OCI-LY7 (cell line): ENCODE measurements around the gene RANBP3L. TPM values are rescaled to one million over a fixed set of nuclear protein-coding genes. Genes with fewer than 3 reads are reported as not detected.

ENCODE experiments used
- BruUV-seq: library from RNA; stranded (reverse); fragments of 400-500 nt; replicated peaks from 2 replicates; lab custom pipeline; 2021; lab: Mats Ljungman, UMichigan
- CTCF ChIA-PET: fragments of 300-600 bp; sonication (Branson Sonifier 250); formaldehyde crosslinking; loops from one replicate; lab custom pipeline; 2022; ENCODE audit warnings: antibody characterized with exemption; ENCODE audit not compliant: unreplicated experiment; lab: Charles Lee
- POLR2A ChIA-PET: fragments of 300-600 bp; sonication (Branson Sonifier 250); formaldehyde crosslinking; loops from one replicate; lab custom pipeline; 2022; ENCODE audit warnings: antibody characterized with exemption; lab: Charles Lee
- DNase-seq: peaks from one replicate; pipeline ENCODE4 v3.0.0-alpha.2; 2015; ENCODE audit warnings: low spot score
- H2AFZ ChIP-seq: fragments of 200-600 bp; sonication (generic), shearing (Covaris generic); 2 replicates; pipeline ENCODE4 v1.6.1; 2014; ENCODE audit warnings: mild to moderate bottlenecking, antibody characterized with exemption, low read length, moderate library complexity
- H3K27ac ChIP-seq: fragments of 200-600 bp; sonication (generic); 2 replicates; pipeline ENCODE4 v1.5.1; 2014; ENCODE audit warnings: mixed run types, low read depth, mild to moderate bottlenecking, moderate library complexity, low read length, inconsistent platforms; ENCODE audit not compliant: poor library complexity, severe bottlenecking
- H3K36me3 ChIP-seq: fragments of 200-600 bp; sonication (generic); 2 replicates; pipeline ENCODE4 v1.6.1; 2014; ENCODE audit warnings: mild to moderate bottlenecking, antibody characterized with exemption, low read length, moderate library complexity, mixed read lengths; ENCODE audit not compliant: insufficient read depth
- H3K4me1 ChIP-seq: fragments of 200-600 bp; sonication (generic); 2 replicates; pipeline ENCODE4 v1.5.1; 2014; ENCODE audit warnings: mild to moderate bottlenecking, low read length; ENCODE audit not compliant: insufficient read depth, poor library complexity, severe bottlenecking
- H3K4me2 ChIP-seq: fragments of 200-600 bp; sonication (generic); 2 replicates; pipeline ENCODE4 v1.6.1; 2014; ENCODE audit warnings: mild to moderate bottlenecking, low read length
- H3K4me3 ChIP-seq: fragments of 200-600 bp; sonication (generic); 2 replicates; pipeline ENCODE4 v1.5.1; 2014; ENCODE audit warnings: mild to moderate bottlenecking, low read depth, low read length; ENCODE audit not compliant: poor library complexity, severe bottlenecking
- H3K79me2 ChIP-seq: fragments of 200-600 bp; sonication (generic); 2 replicates; pipeline ENCODE4 v1.6.1; 2016; ENCODE audit warnings: low read depth, mild to moderate bottlenecking, low read length, moderate library complexity, mixed read lengths; ENCODE audit not compliant: insufficient read depth
- H3K9me2 ChIP-seq: fragments of 200-600 bp; sonication (generic); 2 replicates; pipeline ENCODE4 v1.6.1; 2016; ENCODE audit warnings: mild to moderate bottlenecking, low read length, mixed read lengths; ENCODE audit not compliant: insufficient read depth
- H3K9me3 ChIP-seq: fragments of 200-600 bp; sonication (generic); 2 replicates; pipeline ENCODE4 v1.6.1; 2014; ENCODE audit warnings: mild to moderate bottlenecking, mixed run types, low read length, mixed read lengths
- H4K20me1 ChIP-seq: fragments of 200-600 bp; sonication (generic); 2 replicates; pipeline ENCODE4 v1.6.1; 2014; ENCODE audit warnings: mild to moderate bottlenecking, antibody characterized with exemption, low read length, moderate library complexity, mixed read lengths; ENCODE audit not compliant: insufficient read depth
- CTCF ChIP-seq: fragments of 200-600 bp; sonication (generic); conservative IDR thresholded peaks from 2 replicates; pipeline ENCODE4 v1.5.1; 2014; ENCODE audit warnings: mild to moderate bottlenecking, antibody characterized with exemption, low read length, moderate library complexity, mixed read lengths
- EZH2phosphoT487 ChIP-seq: fragments of 200-600 bp; sonication (generic); IDR thresholded peaks from 2 replicates; pipeline ENCODE4 v1.6.1; 2018; ENCODE audit warnings: low read depth, borderline replicate concordance, mild to moderate bottlenecking, mixed run types, antibody characterized with exemption, low read length, moderate library complexity, mixed read lengths
- intact Hi-C: fragments of 100-400 bp; cut with micrococcal nuclease; formaldehyde crosslinking; loops from one replicate; pipeline ENCODE4 v1.10.0; 2022; ENCODE audit not compliant: unreplicated experiment
- total RNA-seq, 2 experiments: library from RNA; depleted of rRNA in 1 of 2; stranded (reverse); fragments of >200 nt in 1 of 2; shearing (Covaris generic) in 1 of 2; gene quantifications; 2 replicates each; pipeline ENCODE4 v1.2.3, GENCODE V29; 2014 to 2022

Gene RANBP3L
- total RNA-seq, 2 experiments from 2014 or later, result not detected

- ChIA-PET POLR2A (interaction anchor here (0.7 to 1.4 kb wide), 6 partner anchors 9 to 143 kb away, joined by 3 to 4 read pairs (median 3); no protein-coding TSS in a partner anchor), CTCF (no interaction called here)
- TF ChIP-seq EZH2phosphoT487 (no peak), CTCF (no peak)
- no peaks in the 10 kb centered on the region for H3K9me2 ChIP-seq
- peak overlapping the region; percentile 84 for H3K4me3 ChIP-seq
- no TSS peak for BruUV-seq
- H3K9me3 ChIP-seq, result no peaks in the 10 kb centered on the region
- peak overlapping the region; percentile 28; the same call in 1 of the 2 replicates for H2AFZ ChIP-seq
- H3K4me2 ChIP-seq, result peak overlapping the region; percentile 82
- intact Hi-C loops, result loop anchor here (5.0 kb wide), 2 partner anchors 639 to 1321 kb away; partner anchors contain the start of genes BRIX1, NIPBL and RAD1
- H3K27ac ChIP-seq, result peak overlapping the region; percentile 85
- H4K20me1 ChIP-seq, result no peaks in the 10 kb centered on the region; the same call in 1 of the 2 replicates
- no peak for DNase-seq
- H3K36me3 ChIP-seq, result peaks cover 4% of the 10 kb centered on the region; the same call in 1 of the 2 replicates
- H3K4me1 ChIP-seq, result peaks cover 72% of the 10 kb centered on the region
- H3K79me2 ChIP-seq, result peaks cover 68% of the 10 kb centered on the region
Observed at GRCh38 chr5:36238502-36239295, 63.0 kb downstream of the RANBP3L start.

- peak; percentile 26 for DNase-seq
- TF ChIP-seq CTCF, result no peak
- TF ChIP-seq EZH2phosphoT487, result no peak
- Histone ChIP-seq H3K36me3 (peaks cover 4% of the 10 kb centered on the region; the same call in 1 of the 2 replicates), H3K4me3 (peak overlapping the region; percentile 84), H3K9me2 (no peaks in the 10 kb centered on the region), H3K4me1 (peaks cover 67% of the 10 kb centered on the region), H3K9me3 (no peaks in the 10 kb centered on the region), H3K27ac (peak overlapping the region; percentile 85), H3K79me2 (peaks cover 67% of the 10 kb centered on the region), H4K20me1 (no peaks in the 10 kb centered on the region; the same call in 1 of the 2 replicates), H3K4me2 (peak overlapping the region; percentile 82), H2AFZ (peak overlapping the region; percentile 10; the same call in 1 of the 2 replicates)
- CTCF ChIA-PET, result no interaction called here
- POLR2A ChIA-PET, result interaction anchor here (0.6 to 2.2 kb wide), 8 partner anchors 9 to 144 kb away, joined by 3 to 11 read pairs (median 4); partner anchors contain the start of genes LMBRD2 and SKP2
- intact Hi-C loops, result loop anchor here (5.0 kb wide), 2 partner anchors 640 to 1320 kb away; partner anchors contain the start of genes BRIX1, NIPBL and RAD1
- BruUV-seq, result no TSS peak
Observed at GRCh38 chr5:36237751-36238150, 64.0 kb downstream of the RANBP3L start.
